GM12892 (cell line): ENCODE data around the gene UBE2Q2.

Experiments
- POLR2A ChIP-seq: IDR thresholded peaks from 2 replicates; pipeline ENCODE4 v1.6.1; 2011; ENCODE audit warnings: low read depth, low read length, control low read depth
- POLR2AphosphoS5 ChIP-seq: IDR thresholded peaks from 2 replicates; pipeline ENCODE4 v1.6.1; 2011; ENCODE audit warnings: low read depth, low read length, control low read depth
- TAF1 ChIP-seq: IDR thresholded peaks from 2 replicates; pipeline ENCODE4 v1.6.1; 2011; ENCODE audit warnings: low read depth, mild to moderate bottlenecking, control low read depth, low read length, borderline replicate concordance

- TF ChIP-seq POLR2A (no peak), POLR2AphosphoS5 (no peak), TAF1 (no peak)
These were observed 44.1 kb upstream of the UBE2Q2 start for GRCh38 chr15:75799190-75799589.
